SH-SY5Y (cell line): ENCODE results near the gene IGBP1.

Experiments used
- GATA2 ChIP-seq: IDR thresholded peaks from 2 replicates; pipeline ENCODE4 v1.6.1; 2011; ENCODE audit warnings: mild to moderate bottlenecking, low read depth, low read length
- GATA3 ChIP-seq: IDR thresholded peaks from 2 replicates; pipeline ENCODE4 v1.6.1; 2011; ENCODE audit warnings: low read depth, mild to moderate bottlenecking, low read length, moderate library complexity

- no peak for TF ChIP-seq GATA2
- no peak for TF ChIP-seq GATA3
These were observed 68.5 kb downstream of the IGBP1 start for GRCh38 chrX:70201732-70202131.
